GM21360 (cell line): ENCODE results near the gene RETREG3.

ENCODE experiments used
- ATAC-seq: cut with Tn5 transposase; IDR thresholded peaks from one replicate; pipeline ENCODE4 v1.9.1; 2021; ENCODE audit warnings: mild to moderate bottlenecking, moderate library complexity; ENCODE audit not compliant: unreplicated experiment

RETREG3 gene

DNA sequence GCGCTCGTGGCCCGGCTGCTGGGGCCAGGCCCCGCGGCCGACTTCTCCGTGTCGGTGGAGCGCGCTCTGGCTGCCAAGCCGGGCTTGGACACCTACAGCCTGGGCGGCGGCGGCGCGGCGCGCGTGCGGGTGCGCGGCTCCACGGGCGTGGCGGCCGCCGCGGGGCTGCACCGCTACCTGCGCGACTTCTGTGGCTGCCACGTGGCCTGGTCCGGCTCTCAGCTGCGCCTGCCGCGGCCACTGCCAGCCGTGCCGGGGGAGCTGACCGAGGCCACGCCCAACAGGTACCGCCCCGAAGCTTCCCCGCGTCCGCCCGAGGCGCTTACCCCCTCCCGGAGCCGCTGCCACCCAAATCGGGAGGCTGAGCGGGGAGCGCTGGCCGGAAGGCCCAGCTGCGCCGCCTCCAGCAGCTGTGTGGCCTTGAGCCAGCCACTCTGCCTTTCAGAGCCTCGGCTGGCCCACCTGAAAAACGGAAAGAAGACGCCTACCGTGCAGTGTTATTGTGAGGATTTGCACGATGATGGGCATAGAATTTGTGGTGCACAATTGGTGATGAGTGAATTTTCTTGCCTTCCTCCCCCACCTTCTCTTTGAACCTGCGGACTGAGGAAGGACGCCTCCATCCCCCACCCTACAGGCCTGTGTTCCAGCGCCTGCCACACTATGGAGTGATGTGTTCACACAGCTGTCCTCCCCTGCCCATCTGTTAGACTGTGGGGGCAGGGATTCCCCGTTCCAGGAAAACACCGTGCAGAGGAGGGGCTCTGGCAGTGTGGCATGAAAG is 72.6 kb downstream of the RETREG3 start:
- peak; percentile 48 for ATAC-seq

- ATAC-seq = peak; percentile 76
Measured at GRCh38 chr17:42536048-42536371, 73.2 kb downstream of the RETREG3 start, which contains the start of gene NAGLU. TSS of gene NAGLU (plus strand) at chr17:42536241. CDS start at chr17:42536273, 32 bp downstream.

DNA sequence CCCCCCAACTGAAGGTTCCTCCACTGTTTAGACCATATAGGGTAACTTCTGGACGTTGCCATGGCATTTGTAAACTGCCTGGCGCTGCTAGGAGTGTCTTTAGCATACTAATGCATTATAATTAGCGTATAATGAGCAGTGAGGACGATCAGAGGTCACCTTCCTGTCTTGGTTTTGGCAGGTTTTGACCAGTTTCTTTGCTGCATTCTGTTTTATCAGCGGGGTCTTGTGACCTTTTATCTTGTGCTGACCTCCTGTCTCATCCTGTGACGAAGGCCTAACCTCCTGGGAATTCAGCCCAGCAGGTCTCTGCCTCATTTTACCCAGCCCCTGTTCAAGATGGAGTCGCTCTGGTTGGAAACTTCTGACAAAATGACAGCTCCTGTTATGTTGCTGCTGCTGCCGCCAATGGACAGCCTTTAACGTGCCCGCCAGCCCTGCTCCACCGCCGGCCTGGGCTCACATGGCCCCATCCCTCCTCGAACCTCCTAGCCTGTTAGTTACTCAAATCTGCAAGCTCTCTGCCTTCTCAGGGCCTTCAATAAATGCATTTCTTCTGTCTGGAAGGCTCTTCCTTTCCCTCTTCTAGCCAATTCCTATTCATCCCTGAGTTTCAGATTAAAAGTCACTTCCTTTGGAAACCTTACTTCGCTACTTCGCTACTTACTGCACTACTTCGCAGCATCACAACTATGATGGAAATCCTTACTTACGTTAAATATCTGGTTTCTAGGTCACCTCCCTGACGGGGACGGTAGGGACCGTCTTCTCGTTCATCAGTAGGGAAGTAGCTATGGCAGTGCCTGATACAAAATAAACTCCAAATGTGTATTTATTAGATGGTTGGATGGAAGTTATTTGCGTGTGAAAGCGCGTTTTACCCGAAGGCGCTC is 73.8 kb downstream of the RETREG3 start:
- ATAC-seq = no peak

DNA sequence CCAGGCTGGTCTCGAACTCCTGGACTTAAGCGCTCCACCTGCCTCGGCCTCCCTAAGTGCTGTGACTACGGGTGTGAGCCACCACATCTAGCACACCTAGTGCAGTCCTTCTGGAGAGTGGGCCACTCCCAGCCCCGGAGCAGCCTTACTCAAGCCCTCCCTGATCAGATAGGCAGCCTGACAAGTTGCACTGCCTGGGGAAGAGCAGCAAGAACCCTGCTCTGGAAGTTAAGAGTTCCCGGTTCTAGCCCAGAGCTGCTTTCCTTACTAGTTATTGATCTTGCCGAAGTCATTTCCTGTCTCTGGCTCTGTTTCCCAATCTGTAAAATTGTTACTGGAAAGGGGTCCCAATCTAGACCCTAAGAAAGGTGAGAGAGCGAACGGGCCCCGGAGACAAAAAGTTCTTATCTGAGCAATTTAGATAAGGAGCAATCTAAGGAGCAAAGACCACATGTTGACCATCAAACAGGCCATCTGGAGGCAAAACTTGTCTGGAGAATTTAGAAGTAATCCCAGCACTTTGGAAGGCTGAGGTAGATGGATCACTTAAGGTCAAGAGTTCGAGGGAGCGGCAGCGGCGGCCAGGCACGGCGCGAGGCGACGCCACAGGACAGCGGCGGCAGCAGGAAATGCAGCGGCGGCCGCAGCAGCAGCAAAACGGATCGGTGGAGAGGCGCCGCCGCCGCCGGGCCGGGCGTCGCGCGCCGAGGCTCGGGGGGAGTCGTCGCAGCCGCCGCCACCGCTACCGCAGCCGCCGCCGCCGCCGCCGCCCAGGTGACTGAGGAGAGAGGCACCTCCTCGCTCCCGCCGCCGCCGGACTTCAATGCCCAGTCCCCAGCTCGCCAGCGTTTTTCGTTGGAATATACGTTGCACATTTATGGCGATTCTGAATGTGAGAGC is 77.5 kb downstream of the RETREG3 start:
- ATAC-seq = no peak

GRCh38 chr17:42530952-42531454 is 78.2 kb downstream of the RETREG3 start:
- ATAC-seq = no peak
